WTC11 (cell line): ENCODE measurements around the gene KIF6. TPM values are rescaled to one million over a fixed set of nuclear protein-coding genes. Genes with fewer than 3 reads are reported as not detected.

Experiments
- ATAC-seq: fragments of 200-7000 bp; cut with Tn5 transposase; 2 replicates; pipeline ENCODE4 v1.10.0; 2021; ENCODE audit warnings: mild to moderate bottlenecking, moderate library complexity
- CTCF ChIA-PET: fragments of 300-600 bp; sonication (Branson Sonifier 250); formaldehyde crosslinking; loops from one replicate; lab custom pipeline; 2021; ENCODE audit warnings: antibody characterized with exemption; lab: Charles Lee
- POLR2A ChIA-PET: fragments of 350-600 bp; sonication (Branson Sonifier 250); formaldehyde crosslinking; loops from one replicate; lab custom pipeline; 2021; ENCODE audit warnings: antibody characterized with exemption; lab: Charles Lee
- DNase-seq: peaks from one replicate; pipeline ENCODE4 v3.0.0; 2021; ENCODE audit warnings: low spot score
- H3K27ac Mint-ChIP-seq: 2 replicates; pipeline ENCODE4 v1.8.0; 2021; ENCODE audit warnings: mixed read lengths
- H3K27me3 Mint-ChIP-seq: 2 replicates; pipeline ENCODE4 v1.8.0; 2021; ENCODE audit warnings: low read depth, mild to moderate bottlenecking, moderate library complexity, mixed read lengths
- H3K36me3 Mint-ChIP-seq: 2 replicates; pipeline ENCODE4 v1.8.0; 2021; ENCODE audit warnings: mixed read lengths
- H3K4me1 Mint-ChIP-seq: 2 replicates; pipeline ENCODE4 v1.8.0; 2022; ENCODE audit warnings: mixed read lengths
- H3K4me3 Mint-ChIP-seq: 2 replicates; pipeline ENCODE4 v1.8.0; 2021; ENCODE audit warnings: mild to moderate bottlenecking, moderate library complexity, mixed read lengths
- H3K9me3 Mint-ChIP-seq: 2 replicates; pipeline ENCODE4 v1.8.0; 2021; ENCODE audit warnings: mixed read lengths
- ESRRA ChIP-seq: sonication (generic); formaldehyde crosslinking; IDR thresholded peaks from 2 replicates; pipeline ENCODE4 v1.8.1; 2022; ENCODE audit warnings: mild to moderate bottlenecking, missing genetic modification reagents, borderline replicate concordance
- GABPB1 ChIP-seq: sonication (generic); formaldehyde crosslinking; IDR thresholded peaks from 2 replicates; pipeline ENCODE4 v1.8.1; 2023; ENCODE audit warnings: mild to moderate bottlenecking, missing genetic modification reagents
- GRHL2 ChIP-seq: fragments of 250-450 bp; sonication (Bioruptor Pico); IDR thresholded peaks from 2 replicates; pipeline ENCODE4 v1.8.0; 2022; ENCODE audit warnings: mild to moderate bottlenecking, moderate library complexity; ENCODE audit not compliant: insufficient replicate concordance, severe bottlenecking
- GTF2I ChIP-seq: fragments of 250-450 bp; sonication (Bioruptor Pico); conservative IDR thresholded peaks from 2 replicates; pipeline ENCODE4 v1.4.0; 2021; ENCODE audit warnings: mild to moderate bottlenecking
- SMAD4 ChIP-seq: sonication (generic); formaldehyde crosslinking; IDR thresholded peaks from 2 replicates; pipeline ENCODE4 v1.8.0; 2022; ENCODE audit warnings: mild to moderate bottlenecking, missing genetic modification reagents
- ZNF121 ChIP-seq: sonication (generic); formaldehyde crosslinking; IDR thresholded peaks from 2 replicates; pipeline ENCODE4 v1.8.0; 2023; ENCODE audit warnings: missing genetic modification reagents
- total RNA-seq: library from RNA; stranded (reverse); gene quantifications from 3 replicates; pipeline ENCODE4 v1.2.3, GENCODE V29; 2021
- TF ChIP-seq, protein P1 (sequence below): fragments of 250-450 bp; sonication (Bioruptor Pico); conservative IDR thresholded peaks from 2 replicates; pipeline ENCODE4 v1.9.0; 2021; ENCODE audit warnings: mild to moderate bottlenecking
- TF ChIP-seq, protein P2 (sequence below): sonication (generic); formaldehyde crosslinking; IDR thresholded peaks from 2 replicates; pipeline ENCODE4 v1.8.1; 2022; ENCODE audit warnings: missing genetic modification reagents, borderline replicate concordance
- TF ChIP-seq, protein P3 (sequence below): fragments of 250-450 bp; sonication (Bioruptor Pico); IDR thresholded peaks from 2 replicates; pipeline ENCODE4 v1.9.0; 2021; ENCODE audit warnings: mild to moderate bottlenecking
- TF ChIP-seq, protein P4 (sequence below): sonication (generic); formaldehyde crosslinking; IDR thresholded peaks from 2 replicates; pipeline ENCODE4 v1.8.1; 2023; ENCODE audit warnings: mild to moderate bottlenecking, moderate library complexity, missing genetic modification reagents
- TF ChIP-seq, protein P5 (sequence below): sonication (generic); formaldehyde crosslinking; IDR thresholded peaks from 2 replicates; pipeline ENCODE4 v1.8.1; 2023; ENCODE audit warnings: mild to moderate bottlenecking, missing genetic modification reagents
- TF ChIP-seq, protein P6 (sequence below): sonication (generic); formaldehyde crosslinking; IDR thresholded peaks from 2 replicates; pipeline ENCODE4 v1.8.0; 2022; ENCODE audit warnings: mild to moderate bottlenecking, missing genetic modification reagents

The KIF6 gene
- total RNA-seq, 1 experiment from 2014 or later = 0.57 TPM

DNA sequence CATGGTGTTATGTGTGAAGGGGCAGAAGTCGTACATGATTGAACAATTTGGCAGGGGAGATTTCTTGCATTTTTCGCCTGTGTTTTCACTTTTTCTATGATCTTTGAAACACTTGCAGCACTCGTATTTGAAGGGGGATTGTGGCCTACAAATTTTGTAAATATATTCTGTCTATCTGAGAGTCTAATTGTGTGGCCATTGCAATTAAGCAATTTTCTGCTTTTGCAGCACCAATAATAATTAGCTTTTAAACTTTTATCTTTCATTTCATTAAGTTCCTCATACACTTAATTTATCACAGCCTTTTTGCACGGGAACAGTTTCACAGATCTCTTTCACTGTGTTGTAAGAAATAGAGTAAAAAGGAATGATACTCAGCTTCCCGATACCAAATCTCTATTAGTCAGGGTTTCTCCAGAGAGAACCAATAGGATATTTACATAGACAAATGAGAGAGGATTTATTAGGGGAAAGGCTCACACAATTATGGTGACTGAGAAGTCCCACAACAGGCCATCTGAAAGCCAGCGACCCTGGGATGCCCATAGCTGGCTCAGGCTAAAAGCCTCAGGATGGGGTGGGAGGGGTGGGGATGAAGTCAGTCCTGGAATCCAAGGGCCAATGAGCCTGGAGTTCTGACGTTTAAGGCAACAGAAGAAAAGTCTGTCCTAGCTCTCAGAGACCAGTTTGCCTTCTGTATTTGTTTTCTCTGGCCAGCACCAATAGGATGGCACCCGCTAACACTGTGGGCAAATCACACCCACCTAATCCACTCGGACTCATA, 58.3 kb downstream of the KIF6 start:
- CTCF ChIA-PET = interaction anchor here (1.2 kb wide), 1 partner anchor 25 kb away, joined by 5 read pairs; no protein-coding TSS in a partner anchor
- Mint-ChIP-seq H3K36me3 (0 out of 2 replicates have a peak, but pooled peaks cover 2% of the 10 kb centered on the region), H3K4me1 (peaks cover 32% of the 10 kb centered on the region), H3K4me3 (no peak overlapping the region), H3K27me3 (no peaks in the 10 kb centered on the region), H3K9me3 (no peaks in the 10 kb centered on the region), H3K27ac (no peak overlapping the region)
- POLR2A ChIA-PET = no interaction called here
- TF ChIP-seq, protein P1, sequence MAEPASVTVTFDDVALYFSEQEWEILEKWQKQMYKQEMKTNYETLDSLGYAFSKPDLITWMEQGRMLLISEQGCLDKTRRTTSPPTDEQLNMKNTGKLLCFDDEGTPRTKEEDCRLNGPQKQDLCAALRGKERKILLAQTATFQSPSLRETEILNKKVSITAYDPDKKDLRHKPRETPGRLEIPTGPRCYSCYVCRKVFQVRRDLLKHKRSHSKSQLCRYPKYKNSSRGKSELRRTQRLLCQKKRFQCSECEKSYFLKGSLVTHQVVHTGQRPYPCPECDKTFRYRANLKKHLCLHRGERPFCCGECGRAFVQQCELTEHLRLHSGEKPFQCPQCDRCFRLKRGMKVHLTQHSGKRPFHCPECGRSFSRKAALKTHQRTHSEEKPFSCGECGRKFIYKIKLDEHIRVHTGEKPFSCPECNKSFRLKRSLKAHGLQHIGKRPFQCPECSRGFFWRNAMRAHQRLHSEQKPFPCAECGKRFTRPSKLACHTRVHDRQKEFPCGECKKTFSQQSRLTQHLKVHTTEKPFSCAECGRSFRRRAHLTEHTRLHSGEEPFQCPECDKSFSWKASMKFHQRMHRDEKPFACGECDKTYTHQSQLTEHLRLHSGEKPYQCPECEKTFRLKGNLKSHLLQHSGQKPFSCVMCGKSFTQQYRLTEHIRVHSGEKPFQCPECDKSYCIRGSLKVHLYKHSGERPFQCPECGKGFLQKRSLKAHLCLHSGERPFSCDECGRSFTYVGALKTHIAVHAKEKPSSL (CRISPR knock-in tag) = no peak
- no peak for DNase-seq
- peak; percentile 57 for ATAC-seq

DNA sequence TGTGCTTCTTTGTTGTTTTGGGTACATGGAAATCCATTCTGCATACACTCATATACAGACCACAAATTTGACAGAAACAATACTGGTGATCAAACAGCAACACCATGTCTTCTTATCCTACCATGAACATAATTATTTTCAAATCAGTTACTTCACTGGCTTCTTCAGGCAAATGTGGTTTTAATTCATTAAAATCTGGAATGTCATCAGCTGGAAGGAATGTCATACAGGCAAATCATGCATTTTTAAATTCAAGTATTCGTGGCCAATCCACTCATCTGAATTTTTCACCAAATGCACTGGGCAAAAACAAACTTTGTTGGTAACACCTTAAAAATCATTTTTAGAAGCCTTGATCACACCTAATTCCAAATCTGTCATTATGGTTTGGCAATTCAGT, 59.3 kb downstream of the KIF6 start:
- no peak for TF ChIP-seq ZNF121
- TF ChIP-seq ESRRA (CRISPR knock-in tag) = no peak
- TF ChIP-seq, protein P2, sequence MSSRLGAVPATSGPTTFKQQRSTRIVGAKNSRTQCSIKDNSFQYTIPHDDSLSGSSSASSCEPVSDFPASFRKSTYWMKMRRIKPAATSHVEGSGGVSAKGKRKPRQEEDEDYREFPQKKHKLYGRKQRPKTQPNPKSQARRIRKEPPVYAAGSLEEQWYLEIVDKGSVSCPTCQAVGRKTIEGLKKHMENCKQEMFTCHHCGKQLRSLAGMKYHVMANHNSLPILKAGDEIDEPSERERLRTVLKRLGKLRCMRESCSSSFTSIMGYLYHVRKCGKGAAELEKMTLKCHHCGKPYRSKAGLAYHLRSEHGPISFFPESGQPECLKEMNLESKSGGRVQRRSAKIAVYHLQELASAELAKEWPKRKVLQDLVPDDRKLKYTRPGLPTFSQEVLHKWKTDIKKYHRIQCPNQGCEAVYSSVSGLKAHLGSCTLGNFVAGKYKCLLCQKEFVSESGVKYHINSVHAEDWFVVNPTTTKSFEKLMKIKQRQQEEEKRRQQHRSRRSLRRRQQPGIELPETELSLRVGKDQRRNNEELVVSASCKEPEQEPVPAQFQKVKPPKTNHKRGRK = no peak
- TF ChIP-seq, protein P3, sequence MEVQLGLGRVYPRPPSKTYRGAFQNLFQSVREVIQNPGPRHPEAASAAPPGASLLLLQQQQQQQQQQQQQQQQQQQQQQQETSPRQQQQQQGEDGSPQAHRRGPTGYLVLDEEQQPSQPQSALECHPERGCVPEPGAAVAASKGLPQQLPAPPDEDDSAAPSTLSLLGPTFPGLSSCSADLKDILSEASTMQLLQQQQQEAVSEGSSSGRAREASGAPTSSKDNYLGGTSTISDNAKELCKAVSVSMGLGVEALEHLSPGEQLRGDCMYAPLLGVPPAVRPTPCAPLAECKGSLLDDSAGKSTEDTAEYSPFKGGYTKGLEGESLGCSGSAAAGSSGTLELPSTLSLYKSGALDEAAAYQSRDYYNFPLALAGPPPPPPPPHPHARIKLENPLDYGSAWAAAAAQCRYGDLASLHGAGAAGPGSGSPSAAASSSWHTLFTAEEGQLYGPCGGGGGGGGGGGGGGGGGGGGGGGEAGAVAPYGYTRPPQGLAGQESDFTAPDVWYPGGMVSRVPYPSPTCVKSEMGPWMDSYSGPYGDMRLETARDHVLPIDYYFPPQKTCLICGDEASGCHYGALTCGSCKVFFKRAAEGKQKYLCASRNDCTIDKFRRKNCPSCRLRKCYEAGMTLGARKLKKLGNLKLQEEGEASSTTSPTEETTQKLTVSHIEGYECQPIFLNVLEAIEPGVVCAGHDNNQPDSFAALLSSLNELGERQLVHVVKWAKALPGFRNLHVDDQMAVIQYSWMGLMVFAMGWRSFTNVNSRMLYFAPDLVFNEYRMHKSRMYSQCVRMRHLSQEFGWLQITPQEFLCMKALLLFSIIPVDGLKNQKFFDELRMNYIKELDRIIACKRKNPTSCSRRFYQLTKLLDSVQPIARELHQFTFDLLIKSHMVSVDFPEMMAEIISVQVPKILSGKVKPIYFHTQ (CRISPR knock-in tag) = no peak
- TF ChIP-seq, protein P4, sequence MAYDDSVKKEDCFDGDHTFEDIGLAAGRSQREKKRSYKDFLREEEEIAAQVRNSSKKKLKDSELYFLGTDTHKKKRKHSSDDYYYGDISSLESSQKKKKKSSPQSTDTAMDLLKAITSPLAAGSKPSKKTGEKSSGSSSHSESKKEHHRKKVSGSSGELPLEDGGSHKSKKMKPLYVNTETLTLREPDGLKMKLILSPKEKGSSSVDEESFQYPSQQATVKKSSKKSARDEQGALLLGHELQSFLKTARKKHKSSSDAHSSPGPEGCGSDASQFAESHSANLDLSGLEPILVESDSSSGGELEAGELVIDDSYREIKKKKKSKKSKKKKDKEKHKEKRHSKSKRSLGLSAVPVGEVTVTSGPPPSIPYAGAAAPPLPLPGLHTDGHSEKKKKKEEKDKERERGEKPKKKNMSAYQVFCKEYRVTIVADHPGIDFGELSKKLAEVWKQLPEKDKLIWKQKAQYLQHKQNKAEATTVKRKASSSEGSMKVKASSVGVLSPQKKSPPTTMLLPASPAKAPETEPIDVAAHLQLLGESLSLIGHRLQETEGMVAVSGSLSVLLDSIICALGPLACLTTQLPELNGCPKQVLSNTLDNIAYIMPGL (CRISPR knock-in tag) = no peak
- TF ChIP-seq, protein P5, sequence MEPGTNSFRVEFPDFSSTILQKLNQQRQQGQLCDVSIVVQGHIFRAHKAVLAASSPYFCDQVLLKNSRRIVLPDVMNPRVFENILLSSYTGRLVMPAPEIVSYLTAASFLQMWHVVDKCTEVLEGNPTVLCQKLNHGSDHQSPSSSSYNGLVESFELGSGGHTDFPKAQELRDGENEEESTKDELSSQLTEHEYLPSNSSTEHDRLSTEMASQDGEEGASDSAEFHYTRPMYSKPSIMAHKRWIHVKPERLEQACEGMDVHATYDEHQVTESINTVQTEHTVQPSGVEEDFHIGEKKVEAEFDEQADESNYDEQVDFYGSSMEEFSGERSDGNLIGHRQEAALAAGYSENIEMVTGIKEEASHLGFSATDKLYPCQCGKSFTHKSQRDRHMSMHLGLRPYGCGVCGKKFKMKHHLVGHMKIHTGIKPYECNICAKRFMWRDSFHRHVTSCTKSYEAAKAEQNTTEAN (CRISPR knock-in tag) = no peak
- TF ChIP-seq GRHL2 (CRISPR knock-in tag) = no peak
- TF ChIP-seq, protein P6, sequence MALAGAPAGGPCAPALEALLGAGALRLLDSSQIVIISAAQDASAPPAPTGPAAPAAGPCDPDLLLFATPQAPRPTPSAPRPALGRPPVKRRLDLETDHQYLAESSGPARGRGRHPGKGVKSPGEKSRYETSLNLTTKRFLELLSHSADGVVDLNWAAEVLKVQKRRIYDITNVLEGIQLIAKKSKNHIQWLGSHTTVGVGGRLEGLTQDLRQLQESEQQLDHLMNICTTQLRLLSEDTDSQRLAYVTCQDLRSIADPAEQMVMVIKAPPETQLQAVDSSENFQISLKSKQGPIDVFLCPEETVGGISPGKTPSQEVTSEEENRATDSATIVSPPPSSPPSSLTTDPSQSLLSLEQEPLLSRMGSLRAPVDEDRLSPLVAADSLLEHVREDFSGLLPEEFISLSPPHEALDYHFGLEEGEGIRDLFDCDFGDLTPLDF = no peak
- no peak for TF ChIP-seq GABPB1 (CRISPR knock-in tag)
- TF ChIP-seq GTF2I (CRISPR knock-in tag) = no peak
- TF ChIP-seq SMAD4 (CRISPR knock-in tag) = no peak
- POLR2A ChIA-PET = no interaction called here
- no peaks in the 10 kb centered on the region for H3K9me3 Mint-ChIP-seq
- H3K4me3 Mint-ChIP-seq = no peak overlapping the region
- H3K27me3 Mint-ChIP-seq = no peaks in the 10 kb centered on the region
- H3K36me3 Mint-ChIP-seq = no peaks in the 10 kb centered on the region
- CTCF ChIA-PET = no interaction called here
- no peak for ATAC-seq
- DNase-seq = no peak
- H3K4me1 Mint-ChIP-seq = peaks cover 32% of the 10 kb centered on the region
- H3K27ac Mint-ChIP-seq = no peak overlapping the region
